Vagina (tissue), 2 donors: ENCODE measurements around the gene CAPN1. TPM values are rescaled to one million over a fixed set of nuclear protein-coding genes. Genes with fewer than 3 reads are reported as not detected.

Experiments used
- DNase-seq, 2 donors: peaks; one replicate each; pipeline ENCODE4 v3.0.0-alpha.2; 2017; ENCODE audit errors: extremely low spot score in 2 of 2
- H3K27ac ChIP-seq: fragments of 200-600 bp; sonication (generic); one replicate; pipeline ENCODE4 v1.5.1; 2019
- H3K27me3 ChIP-seq: fragments of 200-600 bp; sonication (generic); one replicate; pipeline ENCODE4 v1.5.1; 2019
- H3K36me3 ChIP-seq, 2 donors: fragments of 200-600 bp; sonication (generic); one replicate each; pipeline ENCODE4 v1.5.1; 2017 to 2019
- H3K4me1 ChIP-seq: fragments of 200-600 bp; sonication (generic); one replicate; pipeline ENCODE4 v1.5.1; 2019
- H3K4me3 ChIP-seq, 2 donors: fragments of 200-600 bp; sonication (generic); 1 replicate in 1 of 2; 2 replicates in 1 of 2; pipeline ENCODE4 v1.5.1; 2016 to 2019
- H3K9me3 ChIP-seq: fragments of 200-600 bp; sonication (generic); one replicate; pipeline ENCODE4 v1.5.1; 2019
- POLR2A ChIP-seq, 2 donors: fragments of 450-650 bp; IDR thresholded peaks; one replicate each; pipeline ENCODE4 v1.6.1; 2017; ENCODE audit warnings: antibody characterized with exemption in 2 of 2, mild to moderate bottlenecking in 2 of 2, moderate library complexity in 2 of 2
- POLR2AphosphoS5 ChIP-seq, 2 donors: sonication (generic); formaldehyde crosslinking; IDR thresholded peaks; one replicate each; pipeline ENCODE4 v1.9.0; 2017; ENCODE audit warnings: antibody characterized with exemption in 2 of 2, mild to moderate bottlenecking in 2 of 2, low read depth in 1 of 2; ENCODE audit not compliant: insufficient read depth in 1 of 2
- intact Hi-C: fragments of 100-400 bp; cut with DNase I; formaldehyde crosslinking; loops from one replicate; pipeline ENCODE4 v1.15.1; 2023
- total RNA-seq: library from RNA; depleted of rRNA; stranded (reverse); fragments of >200 nt; gene quantifications from one replicate; pipeline ENCODE4 v1.2.3, GENCODE V29; 2016
- TF ChIP-seq, protein P1 (sequence below), 3 experiments: fragments of 450-650 bp in 2 of 3; fragments of 200-600 bp in 1 of 3; sonication (generic) in 1 of 3; IDR thresholded peaks; one replicate each; pipeline ENCODE4 v1.5.1; 2017 to 2019; ENCODE audit warnings: antibody characterized with exemption in 3 of 3, mild to moderate bottlenecking in 2 of 3, moderate library complexity in 2 of 3

The CAPN1 gene
- total RNA-seq, 1 donor from 2014 or later, result 302 TPM

DNA sequence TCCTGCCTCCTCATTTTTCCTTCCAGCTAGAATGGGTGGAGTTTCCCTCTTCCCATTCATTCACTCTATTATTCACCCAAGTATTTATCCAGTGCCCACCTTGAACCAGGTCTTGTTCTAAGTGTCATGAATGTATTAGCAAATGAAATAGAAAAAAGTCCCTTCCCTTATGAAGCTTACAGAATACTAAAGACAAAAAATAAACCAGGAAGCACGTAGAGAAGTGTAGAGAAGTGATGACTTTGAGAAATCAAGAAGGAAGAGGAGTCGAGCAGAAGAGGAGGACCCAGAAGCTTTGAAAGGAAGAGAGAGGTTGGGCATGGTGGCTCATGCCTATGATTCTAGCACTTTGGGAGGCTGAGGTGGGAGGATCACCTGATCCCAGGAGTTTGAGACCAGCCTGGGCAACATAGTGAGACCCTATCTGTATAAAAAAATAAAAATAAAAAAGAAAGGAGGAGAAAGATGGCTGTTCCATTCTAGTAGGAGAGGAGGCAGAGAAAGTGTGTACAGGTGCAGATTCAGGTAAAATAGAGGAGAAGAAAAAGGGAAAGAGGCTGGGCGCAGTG, 30.3 kb upstream of the CAPN1 start:
- no peak for DNase-seq
- H3K27me3 ChIP-seq, result no peaks in the 10 kb centered on the region

DNA sequence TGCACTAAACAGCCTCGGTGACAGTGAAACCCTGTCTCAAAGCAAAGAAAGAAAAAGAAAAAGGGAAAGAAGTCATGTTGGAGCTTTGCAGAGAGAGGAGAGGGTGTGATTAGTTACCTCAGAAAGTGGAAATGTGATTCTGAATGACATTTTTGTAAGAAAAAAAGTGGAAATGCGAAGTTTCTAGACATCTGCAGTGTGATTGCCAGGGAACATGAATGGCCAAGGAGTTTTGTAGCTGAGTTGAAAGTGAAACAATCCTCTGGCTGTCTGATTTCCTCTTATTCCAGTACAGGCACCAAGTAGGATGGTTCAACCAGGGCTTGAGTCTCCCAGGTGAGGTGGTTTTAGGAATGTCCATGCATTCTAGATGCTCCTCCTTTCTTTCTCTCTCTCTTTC, 29.6 kb upstream of the CAPN1 start:
- H3K36me3 ChIP-seq, result no peaks in the 10 kb centered on the region
- TF ChIP-seq POLR2A (IDR thresholded peaks at IDR 0.05), result no peak
- TF ChIP-seq, protein P1, sequence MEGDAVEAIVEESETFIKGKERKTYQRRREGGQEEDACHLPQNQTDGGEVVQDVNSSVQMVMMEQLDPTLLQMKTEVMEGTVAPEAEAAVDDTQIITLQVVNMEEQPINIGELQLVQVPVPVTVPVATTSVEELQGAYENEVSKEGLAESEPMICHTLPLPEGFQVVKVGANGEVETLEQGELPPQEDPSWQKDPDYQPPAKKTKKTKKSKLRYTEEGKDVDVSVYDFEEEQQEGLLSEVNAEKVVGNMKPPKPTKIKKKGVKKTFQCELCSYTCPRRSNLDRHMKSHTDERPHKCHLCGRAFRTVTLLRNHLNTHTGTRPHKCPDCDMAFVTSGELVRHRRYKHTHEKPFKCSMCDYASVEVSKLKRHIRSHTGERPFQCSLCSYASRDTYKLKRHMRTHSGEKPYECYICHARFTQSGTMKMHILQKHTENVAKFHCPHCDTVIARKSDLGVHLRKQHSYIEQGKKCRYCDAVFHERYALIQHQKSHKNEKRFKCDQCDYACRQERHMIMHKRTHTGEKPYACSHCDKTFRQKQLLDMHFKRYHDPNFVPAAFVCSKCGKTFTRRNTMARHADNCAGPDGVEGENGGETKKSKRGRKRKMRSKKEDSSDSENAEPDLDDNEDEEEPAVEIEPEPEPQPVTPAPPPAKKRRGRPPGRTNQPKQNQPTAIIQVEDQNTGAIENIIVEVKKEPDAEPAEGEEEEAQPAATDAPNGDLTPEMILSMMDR (IDR thresholded peaks at IDR 0.05), result no peak
- no peak for TF ChIP-seq POLR2AphosphoS5 (IDR thresholded peaks at IDR 0.05; ENCODE audit: insufficient read depth in 1 of 2, low read depth in 1 of 2)

More for the DNA sequence above, 30.3 kb upstream of the CAPN1 start:
- Histone ChIP-seq H3K36me3 (no peaks in the 10 kb centered on the region), H3K4me1 (peaks cover 20% of the 10 kb centered on the region), H3K27ac (peak overlapping the region; percentile 49), H3K4me3 (no peak overlapping the region), H3K9me3 (no peaks in the 10 kb centered on the region)
- intact Hi-C loops, result no loop called here
- no peak for TF ChIP-seq POLR2A (IDR thresholded peaks at IDR 0.05)
- no peak for TF ChIP-seq POLR2AphosphoS5 (IDR thresholded peaks at IDR 0.05; ENCODE audit: insufficient read depth in 1 of 2, low read depth in 1 of 2)
- TF ChIP-seq, protein P1 (IDR thresholded peaks at IDR 0.05), result no peak

DNA sequence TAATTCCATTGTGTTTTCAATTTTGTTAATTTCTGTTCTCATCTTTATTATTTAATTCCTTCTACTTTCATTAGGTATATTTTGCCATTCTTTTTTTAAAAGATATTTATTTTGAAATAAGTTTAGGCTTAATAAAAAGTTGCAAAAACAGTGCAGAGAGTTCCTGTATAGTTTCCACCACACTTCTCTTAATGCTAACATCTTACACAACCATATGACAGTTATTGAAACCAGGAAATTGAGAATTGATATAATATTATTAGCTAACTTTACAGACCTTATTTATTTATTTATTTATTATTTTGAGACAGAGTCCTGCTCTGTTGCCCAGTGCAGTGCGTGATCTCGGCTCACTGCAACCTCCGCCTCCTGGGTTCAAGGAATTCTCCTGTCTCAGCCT, 25.5 kb upstream of the CAPN1 start:
- H3K36me3 ChIP-seq, result no peaks in the 10 kb centered on the region
- H3K4me1 ChIP-seq, result peaks cover under 1% of the 10 kb centered on the region
- no peak for DNase-seq
- TF ChIP-seq POLR2A (IDR thresholded peaks at IDR 0.05), result no peak
- no peak for TF ChIP-seq POLR2AphosphoS5 (IDR thresholded peaks at IDR 0.05; ENCODE audit: insufficient read depth in 1 of 2, low read depth in 1 of 2)
- TF ChIP-seq, protein P1 (IDR thresholded peaks at IDR 0.05), result no peak
- H3K9me3 ChIP-seq, result no peaks in the 10 kb centered on the region
- intact Hi-C loops, result no loop called here
- no peak overlapping the region for H3K27ac ChIP-seq
- no peak overlapping the region for H3K4me3 ChIP-seq
- no peaks in the 10 kb centered on the region for H3K27me3 ChIP-seq

More for the DNA sequence above, 29.6 kb upstream of the CAPN1 start:
- no peaks in the 10 kb centered on the region for H3K27me3 ChIP-seq
- DNase-seq, result no peak
- H3K4me3 ChIP-seq, result no peak overlapping the region
- intact Hi-C loops, result no loop called here
- no peaks in the 10 kb centered on the region for H3K9me3 ChIP-seq
- no peak overlapping the region for H3K27ac ChIP-seq
- peaks cover 20% of the 10 kb centered on the region for H3K4me1 ChIP-seq

DNA sequence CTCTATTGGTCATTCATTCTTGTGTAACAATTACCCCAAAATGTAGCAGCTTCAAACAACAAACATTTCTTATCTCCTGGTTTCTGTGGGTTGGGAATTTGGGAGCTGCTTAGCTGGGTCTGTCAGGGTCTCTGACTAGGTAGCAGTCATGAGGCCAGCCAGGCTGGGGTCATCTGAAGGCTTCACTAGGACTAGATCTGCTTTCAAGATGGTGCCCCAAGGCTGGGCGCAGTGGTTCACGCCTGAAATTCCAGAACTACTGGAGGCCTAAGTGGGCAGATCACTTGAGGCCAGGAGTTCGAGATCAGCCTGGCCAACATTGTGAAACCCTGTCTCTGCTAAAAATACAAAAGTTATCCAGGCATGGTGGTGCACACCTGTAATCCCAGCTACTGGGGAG, 24.8 kb upstream of the CAPN1 start:
- H3K36me3 ChIP-seq, result no peaks in the 10 kb centered on the region
- DNase-seq, result no peak
- TF ChIP-seq, protein P1 (IDR thresholded peaks at IDR 0.05), result no peak
- TF ChIP-seq POLR2AphosphoS5 (IDR thresholded peaks at IDR 0.05; ENCODE audit: insufficient read depth in 1 of 2, low read depth in 1 of 2) (no peak), POLR2A (IDR thresholded peaks at IDR 0.05) (no peak)
- no peaks in the 10 kb centered on the region for H3K9me3 ChIP-seq
- no peak overlapping the region for H3K4me3 ChIP-seq
- no peaks in the 10 kb centered on the region for H3K27me3 ChIP-seq
- intact Hi-C loops, result no loop called here
- no peaks in the 10 kb centered on the region for H3K4me1 ChIP-seq
- H3K27ac ChIP-seq, result no peak overlapping the region

- no peak overlapping the region for H3K27ac ChIP-seq
- no peaks in the 10 kb centered on the region for H3K9me3 ChIP-seq
- H3K4me1 ChIP-seq, result no peaks in the 10 kb centered on the region
- H3K36me3 ChIP-seq, result no peaks in the 10 kb centered on the region
- no peak for DNase-seq
- H3K4me3 ChIP-seq, result no peak overlapping the region
- TF ChIP-seq POLR2AphosphoS5 (IDR thresholded peaks at IDR 0.05; ENCODE audit: insufficient read depth in 1 of 2, low read depth in 1 of 2), result no peak
- TF ChIP-seq, protein P1 (IDR thresholded peaks at IDR 0.05), result no peak
- TF ChIP-seq POLR2A (IDR thresholded peaks at IDR 0.05), result no peak
- H3K27me3 ChIP-seq, result no peaks in the 10 kb centered on the region
- intact Hi-C loops, result no loop called here
Observed at GRCh38 chr11:65157336-65157735, 24.4 kb upstream of the CAPN1 start.
